Trophoblast cell (in vitro differentiated cells and primary cell): Measurements from ENCODE around the gene MAPK11.

Experiments used
- DNase-seq, 2 donors: peaks; one replicate each; pipeline ENCODE4 v3.0.0-alpha.2; 2016
- H2AFZ ChIP-seq: 2 replicates; pipeline ENCODE4 v1.6.1; 2013; ENCODE audit warnings: low read length, moderate library complexity, mild to moderate bottlenecking; ENCODE audit not compliant: insufficient read depth, poor library complexity
- H2AK5ac ChIP-seq: 2 replicates; pipeline ENCODE4 v1.6.1; 2013; ENCODE audit warnings: mild to moderate bottlenecking, low read length
- H2BK120ac ChIP-seq: 2 replicates; pipeline ENCODE4 v1.6.1; 2013; ENCODE audit warnings: low read length, mild to moderate bottlenecking, moderate library complexity; ENCODE audit not compliant: insufficient read depth, poor library complexity
- H2BK12ac ChIP-seq: 2 replicates; pipeline ENCODE4 v1.6.1; 2013; ENCODE audit warnings: mild to moderate bottlenecking, low read length, moderate library complexity
- H2BK5ac ChIP-seq: 2 replicates; pipeline ENCODE4 v1.6.1; 2013; ENCODE audit warnings: low read length, low read depth, moderate library complexity, mild to moderate bottlenecking; ENCODE audit not compliant: poor library complexity
- H3K14ac ChIP-seq: 2 replicates; pipeline ENCODE4 v1.6.1; 2013; ENCODE audit warnings: mild to moderate bottlenecking, low read length
- H3K18ac ChIP-seq: 2 replicates; pipeline ENCODE4 v1.6.1; 2013; ENCODE audit warnings: mild to moderate bottlenecking, low read length
- H3K23ac ChIP-seq: 2 replicates; pipeline ENCODE4 v1.6.1; 2013; ENCODE audit warnings: low read length
- H3K27ac ChIP-seq: 2 replicates; pipeline ENCODE4 v1.5.1; 2013; ENCODE audit warnings: low read depth, mild to moderate bottlenecking, inconsistent platforms, low read length, moderate library complexity
- H3K27me3 ChIP-seq: 2 replicates; pipeline ENCODE4 v1.6.1; 2013; ENCODE audit warnings: inconsistent platforms, mild to moderate bottlenecking, low read length, moderate library complexity; ENCODE audit not compliant: insufficient read depth
- H3K36me3 ChIP-seq, 2 experiments: 1 replicate in 1 of 2; 2 replicates in 1 of 2; pipeline ENCODE4 v1.6.1; 2013; ENCODE audit warnings: low read length in 2 of 2, mild to moderate bottlenecking in 2 of 2, moderate library complexity in 1 of 2; ENCODE audit not compliant: insufficient read depth in 2 of 2, control insufficient read depth in 1 of 2
- H3K4ac ChIP-seq: 2 replicates; pipeline ENCODE4 v1.6.1; 2013; ENCODE audit warnings: low read depth, mild to moderate bottlenecking, low read length, moderate library complexity
- H3K4me1 ChIP-seq, 2 experiments: 1 replicate in 1 of 2; 2 replicates in 1 of 2; pipeline ENCODE4 v1.6.1; 2013; ENCODE audit warnings: low read length in 2 of 2, mild to moderate bottlenecking in 2 of 2, moderate library complexity in 1 of 2; ENCODE audit not compliant: insufficient read depth in 2 of 2, control insufficient read depth in 1 of 2
- H3K4me2 ChIP-seq: 2 replicates; pipeline ENCODE4 v1.6.1; 2013; ENCODE audit warnings: inconsistent platforms, mild to moderate bottlenecking, low read length, moderate library complexity
- H3K4me3 ChIP-seq: 2 replicates; pipeline ENCODE4 v1.5.1; 2013; ENCODE audit warnings: mild to moderate bottlenecking, low read depth, low read length, inconsistent platforms
- H3K79me1 ChIP-seq: one replicate; pipeline ENCODE4 v1.6.1; 2013; ENCODE audit warnings: low read length
- H3K79me2 ChIP-seq: 2 replicates; pipeline ENCODE4 v1.6.1; 2013; ENCODE audit warnings: low read length, mild to moderate bottlenecking; ENCODE audit not compliant: control insufficient read depth, insufficient read depth, poor library complexity
- H3K9ac ChIP-seq: 2 replicates; pipeline ENCODE4 v1.6.1; 2013; ENCODE audit warnings: mild to moderate bottlenecking, low read length
- H3K9me3 ChIP-seq: 2 replicates; pipeline ENCODE4 v1.6.1; 2013; ENCODE audit warnings: low read depth, mild to moderate bottlenecking, control low read depth, inconsistent platforms, low read length; ENCODE audit not compliant: insufficient read depth
- H4K12ac ChIP-seq: 2 replicates; pipeline ENCODE4 v1.6.1; 2013; ENCODE audit warnings: low read depth, mild to moderate bottlenecking, low read length, moderate library complexity
- H4K8ac ChIP-seq: 2 replicates; pipeline ENCODE4 v1.6.1; 2013; ENCODE audit warnings: low read depth, mild to moderate bottlenecking, low read length, moderate library complexity
- H4K91ac ChIP-seq: one replicate; pipeline ENCODE4 v1.6.1; 2013; ENCODE audit warnings: low read depth, mild to moderate bottlenecking, low read length, moderate library complexity
- WGBS: extraction: QIAGEN DNeasy Blood & Tissue Kit; methylation state at CpG from one replicate; pipeline ENCODE4 v1.1.7; 2013; ENCODE audit warnings: missing lambda C conversion rate; ENCODE audit not compliant: insufficient read length, insufficient coverage; ENCODE audit errors: extremely low coverage; 5-methylcytosine and 5-hydroxymethylcytosine counted together

MAPK11 gene

GRCh38 chr22:50302041-50302541, 31.9 kb upstream of the MAPK11 start:
- no peak overlapping the region for H4K8ac ChIP-seq
- peaks cover 6% of the 10 kb centered on the region in 2 experiments for H3K36me3 ChIP-seq
- no peak overlapping the region for H3K14ac ChIP-seq
- H2AFZ ChIP-seq = no peak overlapping the region
- H4K91ac ChIP-seq = no peak overlapping the region
- H2BK5ac ChIP-seq = no peak overlapping the region
- H3K9me3 ChIP-seq = no peaks in the 10 kb centered on the region
- no peak overlapping the region for H2BK12ac ChIP-seq
- peaks cover 34% of the 10 kb centered on the region for H3K79me1 ChIP-seq
- H3K27me3 ChIP-seq = no peaks in the 10 kb centered on the region
- no peak for DNase-seq
- no peak overlapping the region for H3K4me2 ChIP-seq
- H3K79me2 ChIP-seq = peaks cover 20% of the 10 kb centered on the region
- H3K23ac ChIP-seq = no peak overlapping the region
- H3K18ac ChIP-seq = no peak overlapping the region
- H2AK5ac ChIP-seq = no peak overlapping the region
- no peak overlapping the region for H4K12ac ChIP-seq
- H3K9ac ChIP-seq = no peak overlapping the region
- no peak overlapping the region for H2BK120ac ChIP-seq
- H3K4me1 ChIP-seq = peaks cover 52% of the 10 kb centered on the region in 2 experiments
- no peak overlapping the region for H3K4ac ChIP-seq
- WGBS = no CpG with 5 or more reads among the region's 9 CpGs
- H3K27ac ChIP-seq = no peak overlapping the region
- no peak overlapping the region for H3K4me3 ChIP-seq

GRCh38 chr22:50301581-50301991, 31.4 kb upstream of the MAPK11 start:
- peaks cover 15% of the 10 kb centered on the region for H3K79me2 ChIP-seq
- WGBS = no CpG with 5 or more reads among the region's 17 CpGs
- no peak overlapping the region for H3K4me3 ChIP-seq
- H2AK5ac ChIP-seq = no peak overlapping the region
- H4K8ac ChIP-seq = no peak overlapping the region
- no peak overlapping the region for H3K18ac ChIP-seq
- H4K12ac ChIP-seq = no peak overlapping the region
- H3K27me3 ChIP-seq = no peaks in the 10 kb centered on the region
- no peak for DNase-seq
- H2BK12ac ChIP-seq = no peak overlapping the region
- H3K36me3 ChIP-seq = peaks cover 6% of the 10 kb centered on the region in 2 experiments
- H3K27ac ChIP-seq = no peak overlapping the region
- H3K4ac ChIP-seq = no peak overlapping the region
- H3K79me1 ChIP-seq = peaks cover 29% of the 10 kb centered on the region
- no peak overlapping the region for H2BK5ac ChIP-seq
- H2BK120ac ChIP-seq = no peak overlapping the region
- peaks cover 54 to 57% of the 10 kb centered on the region in 2 experiments for H3K4me1 ChIP-seq
- H3K9ac ChIP-seq = no peak overlapping the region
- H3K23ac ChIP-seq = no peak overlapping the region
- no peak overlapping the region for H4K91ac ChIP-seq
- peaks cover 4% of the 10 kb centered on the region for H3K9me3 ChIP-seq
- H3K4me2 ChIP-seq = no peak overlapping the region
- H2AFZ ChIP-seq = no peak overlapping the region
- no peak overlapping the region for H3K14ac ChIP-seq

- Histone ChIP-seq H3K4me2 (peak overlapping the region; percentile 35), H3K9ac (no peak overlapping the region), H3K79me2 (peaks cover 11% of the 10 kb centered on the region), H4K91ac (no peak overlapping the region), H3K27me3 (no peaks in the 10 kb centered on the region), H2BK120ac (no peak overlapping the region), H3K27ac (no peak overlapping the region), H3K36me3 (peaks cover 6% of the 10 kb centered on the region in 2 experiments), H3K4me1 (peaks cover 48 to 52% of the 10 kb centered on the region in 2 experiments), H3K4me3 (no peak overlapping the region), H3K23ac (no peak overlapping the region), H2AFZ (peak overlapping the region; percentile 4), H3K9me3 (peaks cover 4% of the 10 kb centered on the region), H3K79me1 (peaks cover 21% of the 10 kb centered on the region), H2AK5ac (no peak overlapping the region), H2BK5ac (no peak overlapping the region), H3K4ac (no peak overlapping the region), H3K18ac (peak overlapping the region; percentile 3), H4K8ac (no peak overlapping the region), H2BK12ac (no peak overlapping the region), H3K14ac (no peak overlapping the region), H4K12ac (no peak overlapping the region)
- DNase-seq = no peak
- no CpG with 5 or more reads among the region's 14 CpGs for WGBS
Measured at GRCh38 chr22:50300620-50301257, 30.6 kb upstream of the MAPK11 start.

- Histone ChIP-seq H3K18ac (peak overlapping the region; percentile 8), H2AK5ac (peak overlapping the region; percentile 44), H3K14ac (peak overlapping the region; percentile 16), H4K12ac (no peak overlapping the region), H3K4me3 (peak overlapping the region; percentile 53), H3K27me3 (no peaks in the 10 kb centered on the region), H3K4me1 (peaks cover 41 to 46% of the 10 kb centered on the region in 2 experiments), H2BK5ac (no peak overlapping the region), H3K9me3 (peaks cover 4% of the 10 kb centered on the region), H2AFZ (peak overlapping the region; percentile 10), H3K27ac (no peak overlapping the region), H3K9ac (no peak overlapping the region), H3K79me1 (peaks cover 16% of the 10 kb centered on the region), H3K79me2 (peaks cover 11% of the 10 kb centered on the region), H4K8ac (peak overlapping the region; percentile 46), H3K36me3 (peaks cover 6% of the 10 kb centered on the region in 2 experiments), H4K91ac (peak overlapping the region; percentile 52), H2BK12ac (peak overlapping the region; percentile 44), H3K4ac (peak overlapping the region; percentile 24), H3K23ac (no peak overlapping the region), H2BK120ac (peak overlapping the region; percentile 47), H3K4me2 (peak overlapping the region; percentile 77)
- DNase-seq = peak; percentile 73 to 77
- no CpG with 5 or more reads among the region's 93 CpGs for WGBS
Measured at GRCh38 chr22:50299785-50300619, 29.8 kb upstream of the MAPK11 start.
